Measurements from ENCODE around the gene CACNA2D1.

- TF ChIP-seq CTCF (IDR thresholded peaks at IDR 0.05) (no peak), ZFX (IDR thresholded peaks at IDR 0.05; ENCODE audit: borderline replicate concordance) (no peak)
Observed at GRCh38 chr7:82154728-82155127, 288.8 kb downstream of the CACNA2D1 start.

All from 22Rv1 (cell line).